Brain microvascular endothelial cell (primary cell): ENCODE results near the gene CEP72.

ENCODE experiments used
- DNase-seq: peaks from one replicate; pipeline ENCODE4 v3.0.0-alpha.2; 2020
- H3K27ac ChIP-seq: fragments of 250-450 bp; sonication (Bioruptor Pico); 2 replicates; pipeline ENCODE4 v1.5.1; 2020; ENCODE audit warnings: mild to moderate bottlenecking, moderate library complexity
- H3K27me3 ChIP-seq: fragments of 250-450 bp; sonication (Bioruptor Pico); replicated peaks from 2 replicates; pipeline ENCODE4 v1.5.1; 2020; ENCODE audit warnings: mild to moderate bottlenecking
- H3K36me3 ChIP-seq: fragments of 250-450 bp; sonication (Bioruptor Pico); replicated peaks from 2 replicates; pipeline ENCODE4 v1.5.1; 2020; ENCODE audit warnings: mild to moderate bottlenecking
- H3K4me3 ChIP-seq: 2 replicates; pipeline ENCODE4 v1.5.1; 2011; ENCODE audit warnings: low read depth, mild to moderate bottlenecking, control low read depth, low read length, moderate library complexity
- in situ Hi-C: cut with HindIII; loops from 2 replicates; pipeline ENCODE4 v1.10.0; 2017; ENCODE audit warnings: low sequenced_read_pairs, low pct_ligation_motif_present
- TF ChIP-seq, protein P1 (sequence below): IDR thresholded peaks from 2 replicates; pipeline ENCODE4 v1.5.1; 2011; ENCODE audit warnings: low read depth, mild to moderate bottlenecking, moderate library complexity, low read length, control low read depth, inconsistent platforms; ENCODE audit errors: missing control alignments

Gene CEP72

DNA sequence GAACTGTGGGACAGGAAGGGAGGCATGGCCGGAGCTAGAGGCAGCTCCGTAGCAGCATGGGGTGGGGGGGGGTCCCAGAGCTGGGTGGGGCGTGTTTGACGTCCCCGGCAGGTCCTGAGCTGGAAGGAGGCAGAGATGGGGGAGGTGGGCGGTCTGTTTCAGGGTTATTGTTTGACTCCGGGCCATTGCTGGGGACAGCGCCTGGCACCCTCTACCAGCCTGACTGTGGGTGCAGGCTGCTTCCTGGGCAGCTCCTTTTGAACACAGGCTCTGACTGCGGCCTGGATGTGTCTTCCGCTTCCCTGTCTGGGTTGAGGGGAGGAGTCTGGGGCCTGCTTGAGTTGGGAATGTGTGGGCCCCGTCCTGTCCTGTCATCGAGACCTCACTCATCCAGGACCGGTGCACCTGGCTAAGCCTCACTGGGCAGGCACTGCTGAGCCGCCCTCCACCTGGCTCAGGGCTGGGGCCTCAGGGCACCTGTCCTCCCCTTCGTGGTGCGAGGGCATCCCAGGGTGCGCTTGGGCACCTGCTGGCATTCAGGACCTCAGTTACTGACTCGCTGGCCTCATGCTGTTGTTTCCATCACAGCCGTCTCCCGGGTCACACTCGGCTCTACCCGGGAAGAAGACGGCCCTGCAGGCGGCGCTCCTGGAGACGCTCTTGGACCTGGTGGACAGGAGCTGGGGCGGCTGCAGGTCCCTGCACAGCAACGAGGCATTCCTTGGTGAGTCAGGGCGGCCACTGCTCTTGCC lies 26.5 kb downstream of the CEP72 start:
- H3K27ac ChIP-seq: no peak overlapping the region
- peaks cover 9% of the 10 kb centered on the region for H3K36me3 ChIP-seq
- H3K27me3 ChIP-seq: no peaks in the 10 kb centered on the region
- TF ChIP-seq, protein P1, sequence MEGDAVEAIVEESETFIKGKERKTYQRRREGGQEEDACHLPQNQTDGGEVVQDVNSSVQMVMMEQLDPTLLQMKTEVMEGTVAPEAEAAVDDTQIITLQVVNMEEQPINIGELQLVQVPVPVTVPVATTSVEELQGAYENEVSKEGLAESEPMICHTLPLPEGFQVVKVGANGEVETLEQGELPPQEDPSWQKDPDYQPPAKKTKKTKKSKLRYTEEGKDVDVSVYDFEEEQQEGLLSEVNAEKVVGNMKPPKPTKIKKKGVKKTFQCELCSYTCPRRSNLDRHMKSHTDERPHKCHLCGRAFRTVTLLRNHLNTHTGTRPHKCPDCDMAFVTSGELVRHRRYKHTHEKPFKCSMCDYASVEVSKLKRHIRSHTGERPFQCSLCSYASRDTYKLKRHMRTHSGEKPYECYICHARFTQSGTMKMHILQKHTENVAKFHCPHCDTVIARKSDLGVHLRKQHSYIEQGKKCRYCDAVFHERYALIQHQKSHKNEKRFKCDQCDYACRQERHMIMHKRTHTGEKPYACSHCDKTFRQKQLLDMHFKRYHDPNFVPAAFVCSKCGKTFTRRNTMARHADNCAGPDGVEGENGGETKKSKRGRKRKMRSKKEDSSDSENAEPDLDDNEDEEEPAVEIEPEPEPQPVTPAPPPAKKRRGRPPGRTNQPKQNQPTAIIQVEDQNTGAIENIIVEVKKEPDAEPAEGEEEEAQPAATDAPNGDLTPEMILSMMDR: no peak
- H3K4me3 ChIP-seq: no peak overlapping the region
- DNase-seq: no peak
- in situ Hi-C loops: no loop called here

DNA sequence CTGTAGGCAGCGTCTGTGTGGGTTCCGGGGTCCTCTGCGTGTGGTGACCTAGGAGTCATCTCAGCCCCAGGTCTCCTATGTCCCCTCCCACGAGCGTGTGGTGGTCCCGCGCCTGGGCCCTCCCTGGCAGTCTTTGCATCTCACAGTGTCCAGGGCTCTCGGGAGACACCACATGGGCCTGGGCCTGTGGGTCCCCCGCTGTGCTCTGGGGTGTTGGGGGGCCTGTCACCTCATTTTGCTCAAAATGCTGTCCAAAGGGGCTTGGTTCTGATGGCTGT lies 27.1 kb downstream of the CEP72 start:
- in situ Hi-C loops: no loop called here
- Histone ChIP-seq H3K27ac (no peak overlapping the region), H3K36me3 (peaks cover 9% of the 10 kb centered on the region), H3K27me3 (no peaks in the 10 kb centered on the region), H3K4me3 (no peak overlapping the region)
- TF ChIP-seq, protein P1: no peak
- no peak for DNase-seq

DNA sequence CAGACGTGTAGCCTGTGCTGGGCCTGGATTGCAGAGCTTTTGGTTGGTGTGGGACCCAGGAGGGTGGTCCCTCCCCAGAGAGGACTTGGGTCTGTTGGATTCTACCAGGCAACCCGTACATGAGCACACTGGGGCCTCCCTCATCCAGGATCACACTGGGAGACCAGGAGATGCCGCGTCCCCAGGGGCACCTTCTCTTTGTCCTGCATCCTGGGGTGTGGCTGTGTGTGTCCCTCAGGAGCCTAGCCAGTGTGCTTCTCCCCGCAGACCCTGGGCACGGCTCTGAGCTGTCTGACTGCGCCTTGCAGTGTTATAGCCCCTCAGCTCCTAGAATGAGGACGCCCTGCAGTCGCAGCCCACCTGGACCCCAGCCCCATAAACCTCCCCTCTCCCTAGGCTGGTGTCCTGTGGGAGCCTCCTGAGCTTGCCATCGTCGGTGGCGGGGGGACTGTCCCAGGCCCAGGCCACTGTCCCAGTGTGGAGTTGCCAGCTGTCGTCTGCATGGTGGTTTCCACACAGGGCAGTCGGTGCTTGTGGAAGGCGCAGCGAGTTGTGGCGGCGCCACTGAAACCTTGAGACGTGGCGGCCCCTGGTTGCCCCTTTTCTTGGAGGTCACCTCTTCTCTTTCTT lies 27.6 kb downstream of the CEP72 start:
- TF ChIP-seq, protein P1: no peak
- no peak overlapping the region for H3K27ac ChIP-seq
- H3K36me3 ChIP-seq: peaks cover 9% of the 10 kb centered on the region
- H3K4me3 ChIP-seq: no peak overlapping the region
- DNase-seq: no peak
- in situ Hi-C loops: no loop called here
- H3K27me3 ChIP-seq: no peaks in the 10 kb centered on the region

DNA sequence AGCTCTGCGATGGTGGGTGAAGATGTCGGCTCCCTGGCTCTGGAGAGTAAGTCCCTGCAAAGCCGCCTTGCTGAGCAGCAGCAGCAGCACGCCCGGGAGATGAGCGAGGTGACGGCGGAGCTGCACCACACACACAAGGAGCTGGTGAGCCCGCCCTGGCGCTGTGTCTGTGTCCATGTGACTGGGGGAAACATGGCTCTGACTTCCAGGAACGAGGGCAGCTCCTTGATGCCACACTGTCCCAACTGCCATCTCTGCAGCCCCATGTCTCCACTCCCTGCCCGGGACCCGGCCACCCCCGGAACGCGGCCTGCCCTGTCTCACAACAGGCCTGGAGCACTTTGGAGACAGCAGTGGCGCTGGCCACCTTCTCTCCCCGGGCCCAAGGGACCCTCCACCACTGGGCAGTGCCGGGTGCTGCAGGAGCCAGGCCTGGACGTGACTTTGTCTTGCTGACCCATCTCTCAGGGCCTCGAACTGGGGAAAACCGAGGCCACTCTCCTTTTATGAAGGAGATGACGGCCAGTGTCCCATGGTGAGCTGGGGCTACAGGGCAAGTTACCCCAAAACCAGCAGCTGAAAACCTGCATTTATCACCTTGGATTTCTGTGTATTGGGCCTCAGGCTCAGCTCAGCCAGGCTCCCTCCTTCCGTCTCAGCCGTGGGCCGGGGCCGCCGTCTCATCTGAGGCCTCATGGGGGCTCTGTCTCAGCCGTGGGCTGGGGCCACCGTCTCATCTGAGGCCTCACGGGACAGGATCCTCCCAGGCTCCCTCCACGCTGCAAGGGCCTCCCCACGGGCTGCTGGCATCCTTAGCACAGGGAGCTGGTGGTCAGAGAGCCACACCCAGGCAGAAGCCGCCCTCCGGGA lies 28.6 kb downstream of the CEP72 start:
- TF ChIP-seq, protein P1: no peak
- H3K27ac ChIP-seq: no peak overlapping the region
- in situ Hi-C loops: no loop called here
- DNase-seq: no peak
- H3K4me3 ChIP-seq: no peak overlapping the region
- H3K27me3 ChIP-seq: no peaks in the 10 kb centered on the region
- peaks cover 7% of the 10 kb centered on the region for H3K36me3 ChIP-seq

DNA sequence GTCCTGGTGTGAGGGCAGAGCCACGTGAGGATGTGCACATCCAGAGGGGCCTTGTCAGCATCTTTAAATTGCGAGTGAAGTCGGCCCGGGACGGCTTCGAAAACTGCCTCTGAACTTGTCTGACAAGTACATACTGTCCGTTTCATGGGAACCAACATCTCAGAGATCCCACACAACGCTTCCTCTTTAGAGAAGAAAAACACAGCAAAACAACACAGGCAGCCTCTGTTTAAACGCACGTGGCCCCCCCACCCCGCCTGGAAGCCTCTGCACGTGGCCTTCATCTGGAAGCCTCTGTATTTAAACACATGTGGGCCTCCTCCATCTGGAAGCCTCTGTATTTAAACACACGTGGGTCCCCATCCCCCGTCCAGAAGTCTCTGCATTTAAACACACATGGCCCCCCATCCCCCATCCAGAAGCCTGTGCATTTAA lies 29.2 kb downstream of the CEP72 start:
- in situ Hi-C loops: no loop called here
- H3K36me3 ChIP-seq: peaks cover 4% of the 10 kb centered on the region
- no peaks in the 10 kb centered on the region for H3K27me3 ChIP-seq
- no peak overlapping the region for H3K4me3 ChIP-seq
- TF ChIP-seq, protein P1: no peak
- no peak overlapping the region for H3K27ac ChIP-seq
- DNase-seq: no peak
